HG03521 (cell line): ENCODE results near the gene ZNF778.

Source experiments
- ATAC-seq: cut with Tn5 transposase; IDR thresholded peaks from one replicate; pipeline ENCODE4 v1.9.1; 2021; ENCODE audit warnings: mild to moderate bottlenecking, moderate library complexity; ENCODE audit not compliant: unreplicated experiment

Gene ZNF778

DNA sequence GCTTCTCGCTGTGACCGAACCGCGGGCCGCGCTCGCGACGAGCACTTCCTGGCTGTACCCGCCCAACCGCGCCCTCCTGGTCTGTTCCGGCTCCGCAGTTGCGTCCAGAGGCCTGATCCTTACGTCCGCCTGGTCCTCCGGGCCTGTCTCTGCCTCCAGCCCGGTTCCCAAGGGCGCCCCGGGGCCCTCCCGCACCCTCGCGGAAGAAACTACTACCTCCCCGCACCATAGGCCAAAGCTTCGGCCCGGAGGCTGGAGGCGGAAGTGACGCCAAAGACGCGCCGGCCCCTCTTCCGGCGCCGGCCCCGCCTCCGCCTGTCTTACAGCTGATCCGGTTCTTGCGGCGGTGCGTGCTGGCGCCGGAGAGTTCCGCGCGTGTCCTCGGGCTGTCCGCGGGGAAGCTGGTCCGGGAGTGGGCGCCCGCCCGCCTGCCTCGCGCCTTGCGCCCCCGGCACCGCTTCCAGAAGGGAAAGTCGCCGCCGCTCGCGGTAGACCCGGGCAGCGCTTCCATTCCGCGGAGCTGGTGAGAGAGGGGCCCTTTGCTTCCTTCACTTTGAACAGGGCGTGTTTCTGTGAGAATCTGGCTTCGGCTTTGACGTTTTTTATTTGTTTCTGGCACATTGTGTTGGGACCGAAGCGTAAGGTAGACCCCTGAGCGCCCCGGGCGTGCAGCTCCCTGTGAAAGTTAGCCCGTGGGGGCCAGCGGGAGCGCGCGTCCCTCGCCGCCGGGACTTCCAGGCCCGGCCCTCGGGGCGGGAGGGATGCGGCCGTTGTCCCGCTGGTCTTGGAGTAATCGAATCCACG, at the start of gene ZNF778:
ZNF778 (plus strand) TSS at position 316 of the 804 bp plus-strand sequence. CDS start 3,425 bp downstream, outside the sequence.
- ATAC-seq: peak; percentile 88

DNA sequence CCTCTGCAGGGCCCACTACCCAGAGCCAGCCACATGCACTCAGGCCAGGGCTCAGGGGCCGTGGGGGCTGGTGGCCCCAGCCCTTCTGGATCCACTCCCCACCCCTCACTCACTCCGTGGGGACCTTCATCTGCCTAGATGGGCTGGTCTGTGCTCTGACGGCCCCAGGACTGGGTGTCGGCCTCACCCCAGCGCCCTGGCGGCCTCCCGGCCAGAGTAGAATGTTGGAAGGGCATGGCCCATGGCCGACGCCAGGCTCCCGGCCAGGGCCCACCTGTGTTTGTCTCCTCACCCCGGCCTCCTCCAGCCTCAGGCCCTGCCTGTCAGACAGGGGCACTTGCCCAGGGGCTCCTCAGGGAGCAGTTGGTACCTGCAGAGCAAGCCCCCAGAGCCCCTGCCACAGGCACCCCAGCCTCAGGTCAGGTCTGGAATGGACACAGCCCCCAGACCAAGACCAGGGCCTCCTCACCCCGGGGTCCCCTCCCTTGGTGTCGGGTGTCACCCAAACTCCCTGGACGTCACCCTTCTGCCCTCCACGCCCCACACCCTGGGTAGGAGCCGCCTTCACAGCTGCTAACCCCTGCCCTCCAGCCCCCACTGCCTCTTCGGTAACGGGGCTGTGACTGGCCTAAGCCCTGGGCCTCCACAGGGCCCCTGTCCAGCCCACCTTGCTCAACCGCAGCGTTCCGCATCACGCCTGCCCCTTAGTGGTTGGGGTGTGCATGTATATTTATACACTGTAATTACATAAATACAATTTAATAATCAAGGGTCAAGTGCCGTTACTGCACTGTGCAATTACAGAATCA, 48.9 kb upstream of the ZNF778 start:
- ATAC-seq: no peak

DNA sequence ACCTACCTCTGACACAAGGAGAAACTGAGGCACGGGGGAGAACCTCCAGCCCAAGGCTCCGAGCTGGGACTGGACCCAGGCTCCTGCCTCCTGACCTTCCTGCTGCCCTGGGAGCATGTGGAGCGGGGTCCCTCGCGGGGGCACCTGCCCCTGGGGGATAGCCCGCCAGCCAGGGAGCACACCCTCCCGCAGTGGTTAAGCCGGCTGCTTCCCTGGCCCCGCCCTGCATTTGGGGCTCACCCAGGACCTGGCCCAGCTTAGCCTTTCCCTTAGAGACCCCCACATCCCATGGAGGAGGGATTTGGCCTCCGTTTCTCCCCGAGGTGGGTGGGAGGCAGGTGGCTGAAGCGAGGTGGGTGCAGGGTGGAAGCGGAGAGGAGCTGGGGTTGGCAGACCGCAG, 47.7 kb upstream of the ZNF778 start:
- no peak for ATAC-seq

DNA sequence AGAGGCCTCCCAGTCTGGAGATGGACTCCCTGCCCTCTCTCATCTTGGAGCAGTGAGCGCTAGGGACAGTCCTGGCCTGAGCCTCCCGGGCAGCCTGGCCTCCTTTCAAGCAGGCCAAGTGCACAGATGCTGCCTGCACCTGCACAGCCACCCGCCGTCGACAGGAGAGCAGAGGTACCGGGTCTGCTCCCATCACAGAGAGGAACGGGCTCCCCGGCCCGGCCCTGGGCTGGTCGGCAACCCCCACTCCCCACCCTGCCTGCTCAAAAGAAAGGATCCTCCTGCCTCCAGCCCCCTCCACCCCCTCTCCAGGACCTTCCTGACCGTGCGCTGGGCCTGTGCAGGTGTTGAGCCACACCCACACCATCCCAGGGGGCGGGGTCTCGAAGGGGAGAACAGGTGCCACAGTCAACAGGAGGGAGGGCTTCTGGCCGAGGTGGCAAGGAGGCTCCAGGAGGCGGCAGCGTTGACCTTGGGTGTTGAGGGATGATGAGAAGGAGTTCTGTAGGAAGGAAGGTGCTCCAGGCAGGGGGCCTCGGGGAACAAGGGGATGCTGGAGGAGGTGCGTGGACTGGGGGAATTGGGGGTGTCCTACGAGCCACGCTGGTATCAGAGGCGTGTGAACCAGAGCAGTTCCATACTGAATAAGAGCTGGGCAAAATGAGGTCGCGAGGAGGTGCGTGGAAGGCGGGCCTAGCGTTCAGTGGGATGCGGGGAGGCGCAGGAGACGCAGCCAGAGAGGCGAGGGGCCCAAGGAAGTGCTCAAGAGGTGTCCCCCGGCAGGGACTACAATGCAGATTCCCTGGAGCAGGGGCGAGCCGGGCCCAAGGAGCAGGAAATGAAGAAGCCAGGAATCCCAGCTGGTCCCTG, 46.9 kb upstream of the ZNF778 start:
- no peak for ATAC-seq

DNA sequence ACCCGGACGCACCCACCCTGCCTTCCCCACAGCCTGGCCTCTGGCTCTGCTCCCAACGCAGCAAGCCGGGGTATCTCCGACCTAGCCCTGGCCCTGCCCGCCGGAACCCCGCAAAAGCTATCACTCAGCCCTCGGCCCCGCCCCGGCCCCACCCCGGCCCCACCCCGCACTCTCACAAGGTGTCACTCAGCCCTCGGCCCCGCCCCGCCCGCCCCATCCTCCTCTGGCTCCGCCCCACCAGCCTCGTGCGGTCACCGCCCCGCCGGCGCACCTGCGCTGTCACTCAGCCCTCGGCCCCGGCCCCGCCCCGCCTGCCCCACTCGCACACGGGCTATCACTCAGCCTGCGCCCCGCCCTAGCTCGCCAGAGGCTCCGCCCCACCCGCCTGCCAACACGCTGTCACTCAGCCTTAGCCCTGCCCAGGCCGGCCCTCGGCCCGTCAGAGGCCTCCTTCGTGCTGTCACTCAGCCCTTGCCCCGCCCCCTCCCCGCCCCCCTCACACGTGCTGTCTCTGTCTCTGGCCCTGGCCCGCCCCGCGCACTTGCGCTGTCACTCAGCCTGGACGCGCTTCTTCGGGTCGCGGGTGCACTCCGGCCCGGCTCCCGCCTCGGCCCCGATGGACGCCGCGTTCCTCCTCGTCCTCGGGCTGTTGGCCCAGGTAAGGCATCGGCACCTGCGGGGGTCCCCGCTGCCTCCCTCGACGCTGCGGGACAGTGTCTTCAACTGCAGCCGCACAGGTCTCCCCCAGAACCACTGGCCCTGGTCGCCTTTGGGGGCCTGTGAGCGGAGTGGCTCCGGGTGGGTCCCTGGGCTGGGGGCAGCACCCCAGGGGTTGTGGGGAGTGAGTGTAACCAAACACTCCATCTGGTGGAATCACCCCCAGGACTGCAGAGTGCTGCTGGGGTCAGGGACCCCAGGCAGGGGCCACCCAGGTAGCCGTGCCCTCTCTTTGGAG, 46.0 kb upstream of the ZNF778 start, which contains the start of gene CDH15:
CDH15 (plus strand) TSS at position 533 of the 955 bp plus-strand sequence; CDS start at position 617, 84 bp downstream.
- peak; percentile 79 for ATAC-seq

DNA sequence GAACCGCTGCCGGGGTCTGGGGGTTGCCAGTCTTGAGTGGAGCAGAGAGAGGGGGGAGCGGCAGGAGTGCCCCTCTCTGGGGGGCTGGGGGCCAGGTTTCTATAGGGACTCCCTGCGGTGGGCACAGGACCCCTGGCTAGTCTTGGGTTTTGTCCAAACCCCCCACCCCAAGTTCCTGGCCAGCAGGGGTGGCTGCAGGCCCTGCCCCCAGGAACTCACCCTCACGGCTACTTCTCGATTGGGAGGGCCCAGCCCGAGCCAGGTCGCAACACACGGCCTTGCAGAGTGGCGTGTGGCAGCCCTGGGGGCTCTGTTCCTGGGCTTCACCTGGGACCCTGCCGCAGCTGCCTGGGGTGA, 45.4 kb upstream of the ZNF778 start:
- ATAC-seq: no peak

DNA sequence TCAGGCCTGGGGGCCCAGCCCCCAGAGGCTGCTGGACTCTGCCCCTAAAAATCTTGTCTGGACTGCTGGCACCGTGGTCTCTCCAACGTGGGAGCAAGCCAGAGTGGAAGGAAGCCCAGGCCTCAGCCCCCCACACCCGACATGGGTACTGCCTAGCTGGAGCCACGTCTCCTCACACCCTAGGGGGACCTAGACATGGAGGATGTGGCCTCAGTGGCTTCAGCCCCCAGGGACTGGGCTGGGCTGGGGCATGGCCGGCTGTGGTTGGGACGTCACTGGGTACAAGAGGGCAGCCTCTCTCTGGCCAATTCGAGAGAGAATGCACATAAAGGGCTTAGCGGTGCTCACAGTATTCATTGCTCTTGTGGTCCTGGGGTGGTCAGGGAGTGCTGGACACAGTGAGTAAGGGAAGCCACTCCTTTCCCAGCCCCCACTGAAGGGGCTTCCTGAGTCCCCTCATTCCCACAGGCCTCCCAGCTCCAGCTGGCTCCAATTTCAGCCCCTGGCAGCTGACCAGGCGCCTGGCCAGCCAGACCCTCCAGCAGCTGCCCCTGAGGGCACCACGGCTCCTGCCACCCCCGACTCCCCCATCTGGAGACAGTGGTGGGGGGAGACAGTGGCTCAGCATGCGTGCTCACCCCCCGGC, 44.9 kb upstream of the ZNF778 start:
- no peak for ATAC-seq

DNA sequence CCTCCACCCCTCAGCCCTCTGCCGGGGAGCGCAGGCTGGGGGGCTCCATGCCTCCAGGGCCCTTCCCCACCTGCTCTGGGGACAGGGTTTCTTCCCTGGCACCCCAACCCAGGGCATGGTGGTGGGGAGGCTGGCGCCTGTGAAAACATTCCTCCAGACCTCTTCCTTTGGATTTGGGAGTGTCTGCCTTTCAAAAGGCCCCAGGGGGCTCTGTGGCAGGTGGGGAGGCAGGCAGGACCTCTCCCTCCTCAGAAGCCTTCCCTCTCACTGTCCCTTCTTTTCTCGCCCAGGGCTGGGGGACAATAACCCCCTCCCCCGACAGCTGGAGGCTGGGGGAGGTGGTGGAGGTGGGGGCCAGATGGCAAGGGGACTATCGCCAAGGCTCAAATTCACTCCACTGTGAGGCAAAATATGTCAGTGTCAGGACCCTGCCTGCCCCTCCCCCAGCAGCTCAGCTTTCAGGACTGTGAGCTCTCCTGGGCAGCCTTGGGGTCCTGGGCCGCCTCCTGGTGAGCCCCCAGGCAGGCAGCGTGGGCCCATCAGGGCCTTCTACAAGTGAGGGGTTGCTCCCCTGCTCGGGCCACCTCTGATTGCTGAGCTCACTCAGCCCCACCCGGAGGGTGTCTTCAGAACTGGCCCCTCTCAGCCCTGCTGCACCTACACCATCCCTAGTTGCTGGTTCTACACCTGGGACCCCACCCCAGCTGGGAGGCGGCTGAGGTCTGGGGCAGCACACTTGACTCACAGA, 44.2 kb upstream of the ZNF778 start:
- ATAC-seq: no peak

DNA sequence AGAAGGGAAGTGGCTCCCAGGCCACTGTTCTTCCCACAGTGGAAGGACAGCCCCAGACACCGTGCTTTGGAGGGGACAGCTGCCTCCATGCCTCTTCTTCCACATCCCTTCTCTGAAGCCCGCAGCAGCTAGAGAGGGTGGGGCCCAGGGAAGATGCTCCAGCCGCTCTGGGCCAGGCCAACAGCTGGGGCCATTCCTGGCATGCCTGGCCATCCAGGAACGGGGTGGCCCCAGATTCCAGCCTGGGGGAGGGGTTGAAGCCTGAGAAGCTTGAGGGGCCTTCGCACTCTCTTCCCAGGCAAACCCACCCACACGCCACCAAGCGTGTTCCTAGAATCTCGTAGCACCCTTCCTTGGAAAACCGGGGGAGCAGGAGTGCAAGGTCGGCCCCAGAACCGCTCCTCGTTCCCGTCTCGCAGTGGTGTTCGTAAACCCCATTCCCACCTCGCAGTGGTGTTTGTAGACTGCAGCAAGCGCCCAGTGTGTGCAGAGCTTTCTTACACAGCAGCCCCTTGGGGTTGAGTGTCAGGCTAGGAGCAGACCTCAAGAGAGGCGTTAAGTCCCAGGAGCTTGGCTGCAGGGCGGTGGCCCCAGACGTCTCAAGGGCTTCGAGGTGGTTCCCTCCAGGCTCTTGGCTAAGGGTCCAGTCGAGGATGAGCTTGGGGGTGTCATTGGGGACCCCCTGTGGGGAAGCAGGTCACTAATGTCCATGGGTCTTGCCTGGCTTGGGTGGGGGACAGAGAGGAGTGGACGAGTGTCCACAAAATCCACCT, 43.3 kb upstream of the ZNF778 start:
- ATAC-seq: no peak

DNA sequence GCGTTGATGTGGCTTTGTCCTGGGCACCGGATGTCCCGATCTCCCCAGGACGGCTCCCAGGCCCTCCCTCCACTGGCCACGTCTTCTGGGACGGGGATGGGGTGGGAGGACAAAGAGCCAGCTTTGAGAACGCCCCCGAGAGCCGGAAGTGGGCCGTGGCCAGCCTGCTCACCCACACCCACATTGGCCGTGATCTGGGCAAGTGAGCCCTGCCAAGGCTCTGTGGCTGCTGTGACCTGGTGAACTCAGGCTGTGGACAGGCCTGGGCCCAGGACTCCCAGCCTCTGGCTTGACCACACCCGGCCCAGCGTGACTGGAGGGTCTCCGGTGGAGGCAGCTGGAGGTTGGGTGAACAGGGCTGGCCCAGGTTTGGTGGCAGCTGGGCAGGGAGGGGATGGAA, 42.6 kb upstream of the ZNF778 start:
- no peak for ATAC-seq

DNA sequence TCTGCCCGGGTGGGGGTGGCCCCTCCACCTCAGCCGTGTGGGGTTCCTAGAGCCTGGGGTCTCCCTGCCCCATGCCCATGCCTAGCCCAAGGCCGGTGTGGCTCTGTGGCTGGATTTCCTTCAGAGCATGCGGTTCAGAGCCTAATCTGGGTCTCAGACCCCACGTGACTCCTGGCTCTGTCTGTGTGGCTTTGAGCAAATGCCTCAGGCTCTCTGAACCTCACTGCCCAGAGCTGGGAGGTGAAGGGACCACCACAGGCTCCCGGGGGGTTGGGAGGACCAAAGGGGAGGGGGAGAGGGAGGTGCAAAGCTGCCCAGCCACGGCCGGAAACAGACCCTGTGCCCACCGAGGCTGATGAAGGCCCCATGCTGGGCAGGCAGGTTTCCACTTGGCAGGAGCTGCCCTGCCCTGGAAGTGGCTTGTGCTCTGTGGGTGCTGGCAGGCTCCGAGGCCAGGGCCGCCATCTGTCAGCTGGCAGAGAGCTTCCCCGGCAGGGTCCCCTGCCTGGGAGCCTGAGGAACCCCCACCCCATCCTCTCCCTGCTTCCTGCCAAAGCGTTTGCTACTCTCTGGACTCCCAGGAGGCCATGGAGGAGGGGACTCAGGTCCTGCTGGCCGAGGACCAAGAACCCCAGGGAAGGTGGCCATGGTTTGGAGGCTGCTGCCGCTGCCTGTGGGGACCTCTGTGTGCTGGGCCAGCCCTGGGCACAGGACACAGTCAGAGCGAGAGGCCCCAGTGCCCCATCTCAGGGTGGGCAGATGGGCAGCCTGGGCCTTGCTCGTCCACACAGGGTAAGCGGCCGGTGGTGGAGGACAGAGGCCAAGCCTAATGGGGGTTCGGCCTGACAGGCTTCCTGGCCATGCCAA, 42.0 kb upstream of the ZNF778 start:
- no peak for ATAC-seq

DNA sequence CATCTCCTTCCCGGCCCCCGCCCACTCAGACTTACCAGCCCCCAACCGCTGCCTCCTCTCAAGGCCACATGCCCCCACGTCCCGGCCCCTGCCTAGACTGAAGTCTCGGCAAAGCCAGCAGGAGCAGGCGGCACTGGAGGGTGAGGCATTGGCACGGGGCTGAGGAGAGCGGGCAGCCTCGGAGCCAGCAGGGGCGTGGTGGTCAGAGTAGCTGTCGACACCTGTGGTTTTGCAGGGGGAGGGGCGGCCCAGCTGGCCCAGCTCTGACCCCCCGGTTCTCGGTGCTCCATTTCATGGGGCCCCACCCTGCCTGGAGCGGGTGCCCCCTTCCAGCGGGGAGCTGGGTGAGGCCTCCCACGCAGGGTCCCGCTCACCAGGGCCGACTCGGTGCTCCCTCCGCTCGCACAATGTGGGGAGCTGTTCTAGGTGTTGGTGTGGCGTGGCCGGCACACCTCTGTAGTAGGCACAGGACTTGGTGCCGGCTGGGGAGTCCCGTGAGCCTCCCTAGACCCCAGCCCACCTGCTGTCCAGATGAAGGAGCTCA, 41.3 kb upstream of the ZNF778 start:
- no peak for ATAC-seq

DNA sequence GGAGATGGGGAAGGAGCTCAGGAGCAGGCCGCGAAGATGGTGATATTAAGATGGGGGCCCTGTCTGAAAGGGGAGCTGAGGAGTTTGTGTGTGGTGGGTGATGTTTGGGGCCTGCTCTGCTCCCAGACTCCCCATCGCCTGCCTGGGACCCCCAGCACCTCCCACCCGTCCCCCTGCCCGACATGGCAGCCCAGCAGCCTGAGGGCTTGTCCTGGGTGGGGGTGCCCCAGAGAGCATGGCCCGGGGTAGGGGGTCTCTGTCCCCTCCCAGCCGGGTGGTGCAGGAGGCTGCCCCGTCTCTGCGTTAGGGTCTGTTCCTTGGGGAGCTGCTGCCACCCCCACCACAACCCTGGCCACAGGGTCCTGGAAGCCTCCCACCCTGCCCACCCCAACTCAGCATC, 40.8 kb upstream of the ZNF778 start:
- ATAC-seq: no peak

DNA sequence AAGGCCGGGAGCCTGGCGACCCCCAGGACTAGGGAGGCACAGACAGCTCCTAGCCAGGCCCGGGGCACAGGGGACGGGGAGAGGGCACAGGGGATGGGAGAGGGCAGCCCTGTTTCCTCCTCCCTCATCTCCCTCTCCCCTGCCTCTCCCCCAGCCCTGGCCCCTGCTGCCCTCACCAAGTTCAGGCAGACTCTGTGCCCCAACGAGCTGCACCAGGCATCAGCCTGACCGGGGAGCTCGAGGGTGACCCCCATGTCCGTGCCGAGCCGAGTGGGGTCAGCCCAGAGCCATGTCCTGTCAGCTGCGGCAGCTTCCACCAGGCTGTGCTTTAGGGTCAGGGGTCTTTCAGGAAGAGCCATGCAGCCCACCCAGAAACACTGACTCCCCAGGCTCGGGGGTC, 40.0 kb upstream of the ZNF778 start:
- no peak for ATAC-seq

DNA sequence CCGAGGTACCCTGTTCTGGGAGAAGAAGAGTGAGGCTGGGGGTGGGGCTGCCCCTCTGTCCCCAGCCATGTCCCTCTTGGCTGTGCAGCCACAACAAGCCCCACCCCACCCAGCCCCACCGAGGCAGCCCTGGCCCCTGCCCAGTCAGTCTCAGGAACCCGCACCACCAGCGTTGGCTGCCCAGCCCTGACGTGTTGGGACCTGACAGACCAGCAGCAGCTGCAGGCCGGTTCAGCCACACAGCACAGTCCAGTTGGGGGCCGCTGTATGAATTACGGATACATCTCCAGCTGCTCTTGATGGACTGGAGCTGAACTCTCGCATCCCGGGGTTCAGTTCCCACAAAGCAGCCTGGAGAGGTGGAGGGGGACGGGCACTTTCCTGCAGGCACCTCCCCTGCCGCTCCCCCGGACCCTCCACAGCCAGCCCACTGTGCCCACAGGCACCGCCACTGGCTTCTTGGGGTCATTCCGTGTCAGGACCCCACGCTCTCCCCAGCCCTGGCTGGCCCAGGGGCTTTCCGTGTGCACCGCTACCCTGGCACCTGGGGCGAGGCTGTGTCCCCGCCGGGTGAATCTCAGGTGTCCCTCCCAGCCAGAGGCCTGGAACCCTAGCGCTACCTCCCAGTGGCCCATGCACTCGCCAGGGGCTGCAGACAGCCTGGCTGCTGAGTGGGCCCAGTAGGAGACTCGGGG, 38.9 kb upstream of the ZNF778 start:
- no peak for ATAC-seq

DNA sequence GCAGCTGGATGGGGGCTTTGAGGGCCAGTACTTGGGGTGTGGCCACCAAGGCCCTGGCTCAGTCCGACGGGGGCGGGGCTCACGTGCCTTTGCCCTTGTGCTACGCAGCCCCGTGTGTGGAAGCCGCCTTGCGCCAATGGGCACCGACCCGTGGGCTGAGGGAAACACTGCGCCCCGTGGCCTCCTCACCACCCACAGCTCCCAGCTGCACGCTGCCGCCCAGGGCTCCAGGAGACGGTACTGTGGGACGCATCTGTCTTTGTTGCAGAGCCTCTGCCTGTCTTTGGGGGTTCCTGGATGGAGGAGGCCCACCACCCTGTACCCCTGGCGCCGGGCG, 38.4 kb upstream of the ZNF778 start:
- ATAC-seq: no peak
